Measurements from ENCODE around the gene PPM1N.

PPM1N gene

DNA sequence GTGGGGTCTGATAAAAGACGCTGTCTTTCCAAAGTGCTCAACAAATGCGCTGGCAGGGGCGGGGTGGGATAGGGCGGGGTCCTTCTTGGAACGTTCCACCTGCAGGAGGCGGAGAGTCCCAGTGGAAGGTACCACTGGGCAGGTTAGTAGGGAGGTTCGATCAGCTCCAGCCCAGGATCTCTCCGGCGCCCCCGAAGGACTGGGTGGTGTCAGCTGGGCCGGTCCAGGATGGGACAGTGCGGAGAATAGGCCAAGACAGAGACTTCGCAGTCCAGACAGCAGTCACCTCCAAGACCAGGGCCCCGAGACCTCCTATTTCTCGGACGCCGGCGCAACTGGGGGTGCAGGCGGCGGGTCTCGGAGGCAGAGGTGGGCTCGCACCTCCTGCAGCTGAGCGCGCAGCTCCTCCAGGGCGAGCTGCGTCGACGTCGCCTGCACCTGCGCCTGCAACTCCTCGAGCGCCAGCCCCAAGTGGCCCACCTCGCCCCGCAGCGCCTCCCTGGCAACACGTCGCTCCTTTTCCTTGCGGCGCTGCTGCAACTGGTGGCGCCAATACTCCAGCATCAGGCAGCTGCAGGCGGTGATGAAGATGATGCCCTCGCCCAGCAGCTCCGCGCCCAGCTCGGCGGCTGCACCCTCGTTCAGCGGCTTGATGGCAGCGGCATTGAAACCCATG is 30.6 kb downstream of the PPM1N start:
- no peak overlapping the region for H3K27ac ChIP-seq
- no peak for DNase-seq

GRCh38 chr19:45529420-45529785 is 31.2 kb downstream of the PPM1N start:
- peaks cover 0 to 3% of the 10 kb centered on the region in 2 donors for H3K27me3 ChIP-seq
- intact Hi-C loops (cut with DNase I; ENCODE audit: low total_unique reads), result no loop called here
- TF ChIP-seq CTCF (IDR thresholded peaks at IDR 0.05), result no peak
- DNase-seq, result no peak
- H3K27ac ChIP-seq, result no peak overlapping the region
- peaks cover 0 to 30% (median 16%) of the 10 kb centered on the region in 4 donors for H3K4me1 ChIP-seq
- H3K9me3 ChIP-seq, result no peaks in the 10 kb centered on the region
- peaks cover 24 to 26% (median 25%) of the 10 kb centered on the region in 3 donors for H3K36me3 ChIP-seq
- no peak overlapping the region for H3K4me3 ChIP-seq

More for the DNA sequence above, 30.6 kb downstream of the PPM1N start:
- Histone ChIP-seq H3K4me1 (peaks cover 0 to 30% (median 16%) of the 10 kb centered on the region in 4 donors), H3K4me3 (no peak overlapping the region), H3K36me3 (peaks cover 24 to 32% (median 30%) of the 10 kb centered on the region in 3 donors), H3K27me3 (peaks cover 0 to 3% of the 10 kb centered on the region in 2 donors), H3K9me3 (no peaks in the 10 kb centered on the region)
- intact Hi-C loops (cut with DNase I; ENCODE audit: low total_unique reads), result no loop called here
- TF ChIP-seq CTCF (IDR thresholded peaks at IDR 0.05), result no peak

- no peak for TF ChIP-seq CTCF (IDR thresholded peaks at IDR 0.05)
- no peak for DNase-seq
- Histone ChIP-seq H3K4me1 (peaks cover 0 to 19% (median 14%) of the 10 kb centered on the region in 4 donors), H3K27ac (no peak overlapping the region), H3K36me3 (peaks cover 5 to 8% (median 6%) of the 10 kb centered on the region in 3 donors), H3K27me3 (peaks cover 0 to 3% of the 10 kb centered on the region in 2 donors), H3K9me3 (no peaks in the 10 kb centered on the region), H3K4me3 (no peak overlapping the region)
- intact Hi-C loops (cut with DNase I; ENCODE audit: low total_unique reads), result no loop called here
These were observed 33.1 kb downstream of the PPM1N start for GRCh38 chr19:45531349-45531748.

DNA sequence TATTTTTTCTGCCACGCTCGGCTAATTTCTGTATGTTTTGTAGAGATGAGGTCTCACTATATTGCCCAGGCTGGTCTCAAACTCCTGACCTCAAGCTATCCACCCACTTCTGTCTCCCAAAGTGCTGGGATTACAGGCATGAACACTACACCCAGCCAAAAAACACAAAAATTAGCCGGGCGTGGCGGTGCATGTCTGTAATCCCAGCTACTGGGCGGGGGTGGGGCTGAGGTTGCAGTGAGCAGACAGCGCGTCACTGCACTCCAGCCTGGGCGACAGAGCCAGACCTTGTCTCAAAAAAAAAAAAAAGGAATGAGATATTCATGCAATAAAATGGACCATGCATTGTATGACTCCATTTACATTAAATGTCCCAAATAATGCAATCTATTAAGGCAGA is 41.2 kb downstream of the PPM1N start:
- Histone ChIP-seq H3K4me3 (no peak overlapping the region), H3K27ac (no peak overlapping the region), H3K9me3 (no peaks in the 10 kb centered on the region), H3K27me3 (no peaks in the 10 kb centered on the region), H3K4me1 (no peaks in the 10 kb centered on the region), H3K36me3 (no peaks in the 10 kb centered on the region)
- TF ChIP-seq CTCF (IDR thresholded peaks at IDR 0.05), result no peak
- intact Hi-C loops (cut with DNase I; ENCODE audit: low total_unique reads), result no loop called here
- no peak for DNase-seq

DNA sequence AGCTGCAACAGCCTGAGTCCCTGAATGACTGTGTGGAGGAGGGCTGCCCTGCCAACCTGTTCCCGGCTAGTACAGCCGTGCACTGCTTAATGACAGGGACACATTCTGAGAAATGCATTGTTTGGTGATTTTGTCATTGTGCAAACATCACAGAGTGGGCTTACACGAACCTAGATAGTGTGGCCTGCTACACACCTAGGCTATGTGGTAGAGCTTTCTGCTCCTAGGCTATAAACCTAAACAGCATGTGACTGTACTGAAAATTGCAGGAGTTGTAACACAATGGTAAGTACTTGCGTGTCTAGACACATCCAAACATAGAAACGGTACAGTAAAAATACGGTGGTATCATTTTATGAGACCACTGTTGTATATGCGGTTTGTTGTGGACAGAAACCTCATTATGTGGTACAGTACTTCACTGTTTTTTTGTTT is 44.0 kb downstream of the PPM1N start:
- Histone ChIP-seq H3K36me3 (no peaks in the 10 kb centered on the region), H3K27ac (no peak overlapping the region), H3K27me3 (no peaks in the 10 kb centered on the region), H3K9me3 (no peaks in the 10 kb centered on the region), H3K4me1 (no peaks in the 10 kb centered on the region), H3K4me3 (no peak overlapping the region)
- no peak for DNase-seq
- TF ChIP-seq CTCF (IDR thresholded peaks at IDR 0.05), result no peak
- intact Hi-C loops (cut with DNase I; ENCODE audit: low total_unique reads), result no loop called here

Measured in tibial artery (tissue), 4 donors.